ENCODE results near the gene NELL1.

GRCh38 chr11:20795005-20795404, 125.6 kb downstream of the NELL1 start:
- no peak for TF ChIP-seq CTCF (IDR thresholded peaks at IDR 0.05 in 8 of 11, conservative IDR thresholded peaks at IDR 0.05 in 3 of 11)
- no peak for TF ChIP-seq POLR2A (IDR thresholded peaks at IDR 0.05)

All from spleen (tissue), 7 donors.